Measurements from ENCODE around the gene ZNF385D. TPM values are rescaled to one million over a fixed set of nuclear protein-coding genes. Genes with fewer than 3 reads are reported as not detected.

Gene ZNF385D
- total RNA-seq, 1 experiment from 2014 or later = not detected

DNA sequence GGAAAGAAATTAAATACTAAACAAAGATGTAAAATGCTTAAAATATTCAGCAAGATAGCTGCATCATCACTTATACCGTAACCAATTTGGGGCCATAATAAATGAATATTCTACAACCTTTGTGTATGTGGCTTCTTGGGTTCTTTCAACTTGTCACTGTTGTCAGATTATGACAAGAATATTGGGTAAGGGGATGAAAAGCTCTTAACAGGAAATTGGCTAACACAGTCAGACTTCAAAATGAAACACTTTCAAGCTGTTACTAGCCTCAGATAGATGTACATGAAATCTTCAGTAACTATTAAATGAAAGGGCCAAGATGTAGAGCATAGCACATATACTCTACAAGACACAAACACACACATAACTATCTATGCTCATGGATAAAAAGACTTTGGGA lies 38.7 kb upstream of the ZNF385D start:
- H3K4me1 ChIP-seq (ENCODE audit: control insufficient read depth in 1 of 2, insufficient read depth in 2 of 2, low read length in 2 of 2) = no peaks in the 10 kb centered on the region

More for the DNA sequence above, 38.7 kb upstream of the ZNF385D start:
- ChIA-PET POLR2A (no interaction called here), CTCF (no interaction called here), RAD21 (ENCODE audit: low non-redundant PET in 1 of 2, low total read pairs in 2 of 2, uncharacterized antibody in 2 of 2, unreplicated experiment in 2 of 2) (no interaction called here)
- H3K27me3 ChIP-seq (ENCODE audit: insufficient read depth, low read length) = no peaks in the 10 kb centered on the region
- no peaks in the 10 kb centered on the region for H3K36me3 ChIP-seq (ENCODE audit: control insufficient read depth in 1 of 2, insufficient read depth in 2 of 2, low read length in 2 of 2)
- H3K9me2 ChIP-seq (ENCODE audit: insufficient read depth) = no peaks in the 10 kb centered on the region
- BruUV-seq (replicated peaks) = no TSS peak
- H3K9me3 ChIP-seq (ENCODE audit: control insufficient read depth in 1 of 2, insufficient read depth in 1 of 2, low read depth in 1 of 2, low read length in 2 of 2) = peaks cover 0 to 12% of the 10 kb centered on the region in 2 experiments; a peak in 2 of 4 replicates
- H3K79me2 ChIP-seq (ENCODE audit: insufficient read depth, low read length) = no peaks in the 10 kb centered on the region
- H3K4me3 ChIP-seq (replicated peaks in 1 of 2; ENCODE audit: low read depth in 1 of 2, low read length in 2 of 2) = no peak overlapping the region
- ATAC-seq (no peak), DNase-seq (ENCODE audit: low read depth, low spot score) (no peak)
- intact Hi-C loops (cut with micrococcal nuclease) = no loop called here
- no peak for TF ChIP-seq ATF3 (IDR thresholded peaks at IDR 0.05)
- TF ChIP-seq, protein P1, sequence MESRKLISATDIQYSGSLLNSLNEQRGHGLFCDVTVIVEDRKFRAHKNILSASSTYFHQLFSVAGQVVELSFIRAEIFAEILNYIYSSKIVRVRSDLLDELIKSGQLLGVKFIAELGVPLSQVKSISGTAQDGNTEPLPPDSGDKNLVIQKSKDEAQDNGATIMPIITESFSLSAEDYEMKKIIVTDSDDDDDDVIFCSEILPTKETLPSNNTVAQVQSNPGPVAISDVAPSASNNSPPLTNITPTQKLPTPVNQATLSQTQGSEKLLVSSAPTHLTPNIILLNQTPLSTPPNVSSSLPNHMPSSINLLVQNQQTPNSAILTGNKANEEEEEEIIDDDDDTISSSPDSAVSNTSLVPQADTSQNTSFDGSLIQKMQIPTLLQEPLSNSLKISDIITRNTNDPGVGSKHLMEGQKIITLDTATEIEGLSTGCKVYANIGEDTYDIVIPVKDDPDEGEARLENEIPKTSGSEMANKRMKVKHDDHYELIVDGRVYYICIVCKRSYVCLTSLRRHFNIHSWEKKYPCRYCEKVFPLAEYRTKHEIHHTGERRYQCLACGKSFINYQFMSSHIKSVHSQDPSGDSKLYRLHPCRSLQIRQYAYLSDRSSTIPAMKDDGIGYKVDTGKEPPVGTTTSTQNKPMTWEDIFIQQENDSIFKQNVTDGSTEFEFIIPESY (IDR thresholded peaks at IDR 0.05; ENCODE audit: extremely low read depth, insufficient replicate concordance, low read length) = no peak
- no peak for TF ChIP-seq FOSL1 (IDR thresholded peaks at IDR 0.05; ENCODE audit: low read depth)
- no peak for TF ChIP-seq EGR1 (IDR thresholded peaks at IDR 0.05; ENCODE audit: low read depth)
- no peak for TF ChIP-seq SRF (IDR thresholded peaks at IDR 0.05; ENCODE audit: low read depth)
- TF ChIP-seq TCF7L2 (IDR thresholded peaks at IDR 0.05; ENCODE audit: borderline replicate concordance, extremely low read depth, insufficient read depth, insufficient read length) = no peak
- TF ChIP-seq ELF1 (IDR thresholded peaks at IDR 0.05; ENCODE audit: borderline replicate concordance, low read depth) = no peak
- TF ChIP-seq JUND (IDR thresholded peaks at IDR 0.05) = no peak
- no peak for TF ChIP-seq RAD21 (IDR thresholded peaks at IDR 0.05; ENCODE audit: low read depth)
- no peak for TF ChIP-seq CEBPB (IDR thresholded peaks at IDR 0.05; ENCODE audit: low read depth)
- TF ChIP-seq, protein P2, sequence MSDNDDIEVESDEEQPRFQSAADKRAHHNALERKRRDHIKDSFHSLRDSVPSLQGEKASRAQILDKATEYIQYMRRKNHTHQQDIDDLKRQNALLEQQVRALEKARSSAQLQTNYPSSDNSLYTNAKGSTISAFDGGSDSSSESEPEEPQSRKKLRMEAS (IDR thresholded peaks at IDR 0.05) = no peak
- TF ChIP-seq EZH2 (IDR thresholded peaks at IDR 0.05) = no peak
- H3K4me2 ChIP-seq (ENCODE audit: low read length) = no peak overlapping the region
- no peak overlapping the region for H2AFZ ChIP-seq (ENCODE audit: low read depth, low read length, poor library complexity, severe bottlenecking)
- H4K20me1 ChIP-seq (ENCODE audit: insufficient read depth) = no peaks in the 10 kb centered on the region
- no peak overlapping the region for H3K9ac ChIP-seq (ENCODE audit: low read length)
- H3K27ac ChIP-seq (ENCODE audit: low read depth, low read length) = no peak overlapping the region

Measured in HCT116 (cell line).